Measurements from ENCODE around the gene AGFG1.

GRCh38 chr2:227456772-227457171 lies 15.2 kb upstream of the AGFG1 start:
- TF ChIP-seq POLR2A (IDR thresholded peaks at IDR 0.05; ENCODE audit: low read length) (no peak), GATA1 (IDR thresholded peaks at IDR 0.05; ENCODE audit: low read depth, low read length) (no peak)
